WTC11 (cell line): ENCODE results near the gene IRAK4. TPM values are rescaled to one million over a fixed set of nuclear protein-coding genes. Genes with fewer than 3 reads are reported as not detected.

Experiments used
- ATAC-seq: fragments of 200-7000 bp; cut with Tn5 transposase; 2 replicates; pipeline ENCODE4 v1.10.0; 2021; ENCODE audit warnings: mild to moderate bottlenecking, moderate library complexity
- CTCF ChIA-PET: fragments of 300-600 bp; sonication (Branson Sonifier 250); formaldehyde crosslinking; loops from one replicate; lab custom pipeline; 2021; ENCODE audit warnings: antibody characterized with exemption; lab: Charles Lee
- POLR2A ChIA-PET: fragments of 350-600 bp; sonication (Branson Sonifier 250); formaldehyde crosslinking; loops from one replicate; lab custom pipeline; 2021; ENCODE audit warnings: antibody characterized with exemption; lab: Charles Lee
- DNase-seq: peaks from one replicate; pipeline ENCODE4 v3.0.0; 2021; ENCODE audit warnings: low spot score
- H3K27ac Mint-ChIP-seq: 2 replicates; pipeline ENCODE4 v1.8.0; 2021; ENCODE audit warnings: mixed read lengths
- H3K27me3 Mint-ChIP-seq: 2 replicates; pipeline ENCODE4 v1.8.0; 2021; ENCODE audit warnings: low read depth, mild to moderate bottlenecking, moderate library complexity, mixed read lengths
- H3K36me3 Mint-ChIP-seq: 2 replicates; pipeline ENCODE4 v1.8.0; 2021; ENCODE audit warnings: mixed read lengths
- H3K4me1 Mint-ChIP-seq: 2 replicates; pipeline ENCODE4 v1.8.0; 2022; ENCODE audit warnings: mixed read lengths
- H3K4me3 Mint-ChIP-seq: 2 replicates; pipeline ENCODE4 v1.8.0; 2021; ENCODE audit warnings: mild to moderate bottlenecking, moderate library complexity, mixed read lengths
- H3K9me3 Mint-ChIP-seq: 2 replicates; pipeline ENCODE4 v1.8.0; 2021; ENCODE audit warnings: mixed read lengths
- ATF3 ChIP-seq: sonication (generic); formaldehyde crosslinking; conservative IDR thresholded peaks from 2 replicates; pipeline ENCODE4 v1.8.1; 2022; ENCODE audit warnings: mild to moderate bottlenecking, missing genetic modification reagents
- CBFB ChIP-seq: sonication (generic); formaldehyde crosslinking; IDR thresholded peaks from 2 replicates; pipeline ENCODE4 v1.8.1; 2022; ENCODE audit warnings: mild to moderate bottlenecking, low read depth, missing genetic modification reagents
- CDX4 ChIP-seq: fragments of 250-450 bp; sonication (Bioruptor Pico); IDR thresholded peaks from 2 replicates; pipeline ENCODE4 v1.9.0; 2021; ENCODE audit warnings: moderate library complexity, mild to moderate bottlenecking, inconsistent platforms, borderline replicate concordance
- E2F1 ChIP-seq: sonication (generic); formaldehyde crosslinking; IDR thresholded peaks from 2 replicates; pipeline ENCODE4 v1.8.0; 2022; ENCODE audit warnings: mild to moderate bottlenecking, missing genetic modification reagents
- E2F5 ChIP-seq: sonication (generic); formaldehyde crosslinking; IDR thresholded peaks from 2 replicates; pipeline ENCODE4 v1.8.1; 2022; ENCODE audit warnings: mild to moderate bottlenecking, moderate library complexity, missing genetic modification reagents
- ETV6 ChIP-seq: sonication (generic); formaldehyde crosslinking; IDR thresholded peaks from 2 replicates; pipeline ENCODE4 v1.8.1; 2022; ENCODE audit warnings: mild to moderate bottlenecking, missing genetic modification reagents
- FOXK1 ChIP-seq: sonication (generic); formaldehyde crosslinking; IDR thresholded peaks from 2 replicates; pipeline ENCODE4 v1.8.0; 2022; ENCODE audit warnings: mild to moderate bottlenecking, moderate library complexity, missing genetic modification reagents
- GRHL2 ChIP-seq: fragments of 250-450 bp; sonication (Bioruptor Pico); IDR thresholded peaks from 2 replicates; pipeline ENCODE4 v1.8.0; 2022; ENCODE audit warnings: mild to moderate bottlenecking, moderate library complexity; ENCODE audit not compliant: insufficient replicate concordance, severe bottlenecking
- GTF2I ChIP-seq: fragments of 250-450 bp; sonication (Bioruptor Pico); conservative IDR thresholded peaks from 2 replicates; pipeline ENCODE4 v1.4.0; 2021; ENCODE audit warnings: mild to moderate bottlenecking
- JUN ChIP-seq: sonication (generic); formaldehyde crosslinking; IDR thresholded peaks from 2 replicates; pipeline ENCODE4 v1.8.0; 2023; ENCODE audit warnings: mild to moderate bottlenecking, missing genetic modification reagents
- KAT7 ChIP-seq: sonication (generic); formaldehyde crosslinking; IDR thresholded peaks from 2 replicates; pipeline ENCODE4 v1.8.1; 2023; ENCODE audit warnings: missing genetic modification reagents, mild to moderate bottlenecking, borderline replicate concordance
- NFE2L1 ChIP-seq: sonication (generic); formaldehyde crosslinking; IDR thresholded peaks from 2 replicates; pipeline ENCODE4 v1.8.1; 2023; ENCODE audit warnings: missing genetic modification reagents
- OVOL2 ChIP-seq: fragments of 250-450 bp; sonication (Bioruptor Pico); IDR thresholded peaks from 2 replicates; pipeline ENCODE4 v1.9.0; 2021; ENCODE audit warnings: mild to moderate bottlenecking, borderline replicate concordance
- PRRX2 ChIP-seq: fragments of 250-450 bp; sonication (Bioruptor Pico); IDR thresholded peaks from 2 replicates; pipeline ENCODE4 v1.8.0; 2021; ENCODE audit warnings: mild to moderate bottlenecking
- TEAD1 ChIP-seq: sonication (generic); formaldehyde crosslinking; IDR thresholded peaks from 2 replicates; pipeline ENCODE4 v1.8.0; 2022; ENCODE audit warnings: mild to moderate bottlenecking, missing genetic modification reagents
- TEAD4 ChIP-seq: sonication (generic); formaldehyde crosslinking; IDR thresholded peaks from 2 replicates; pipeline ENCODE4 v1.8.0; 2022; ENCODE audit warnings: mild to moderate bottlenecking, missing genetic modification reagents
- ZNF396 ChIP-seq: fragments of 250-450 bp; sonication (Bioruptor Pico); IDR thresholded peaks from 2 replicates; pipeline ENCODE4 v1.8.0; 2021; ENCODE audit warnings: mild to moderate bottlenecking, moderate library complexity, borderline replicate concordance
- ZNF416 ChIP-seq: fragments of 250-450 bp; sonication (Bioruptor Pico); IDR thresholded peaks from 2 replicates; pipeline ENCODE4 v1.9.0; 2021; ENCODE audit warnings: mild to moderate bottlenecking, inconsistent platforms
- ZNF423 ChIP-seq: fragments of 250-450 bp; sonication (Bioruptor Pico); IDR thresholded peaks from 2 replicates; pipeline ENCODE4 v2.1.2; 2022; ENCODE audit warnings: mild to moderate bottlenecking, moderate library complexity
- ZNF671 ChIP-seq: fragments of 250-450 bp; sonication (Bioruptor Pico); IDR thresholded peaks from 2 replicates; pipeline ENCODE4 v1.8.0; 2021; ENCODE audit warnings: mild to moderate bottlenecking
- total RNA-seq: library from RNA; stranded (reverse); gene quantifications from 3 replicates; pipeline ENCODE4 v1.2.3, GENCODE V29; 2021

IRAK4 gene
- total RNA-seq, 1 experiment from 2014 or later, result 6.5 TPM

GRCh38 chr12:43722621-43723020, 36.1 kb upstream of the IRAK4 start:
- no peak overlapping the region for H3K4me3 Mint-ChIP-seq
- H3K27ac Mint-ChIP-seq, result no peak overlapping the region
- H3K27me3 Mint-ChIP-seq, result no peaks in the 10 kb centered on the region
- CTCF ChIA-PET, result interaction anchor here (0.7 kb wide), 1 partner anchor 221 kb away, joined by 3 read pairs; no protein-coding TSS in a partner anchor
- H3K4me1 Mint-ChIP-seq, result peaks cover 15% of the 10 kb centered on the region
- no peak for ATAC-seq
- no peaks in the 10 kb centered on the region for H3K9me3 Mint-ChIP-seq
- TF ChIP-seq E2F5 (CRISPR knock-in tag), result no peak
- no peak for TF ChIP-seq PRRX2 (CRISPR knock-in tag)
- TF ChIP-seq ZNF671 (CRISPR knock-in tag), result no peak
- TF ChIP-seq, all 79 proteins: peak for 0
- POLR2A ChIA-PET, result no interaction called here
- H3K36me3 Mint-ChIP-seq, result no peaks in the 10 kb centered on the region; the same call in 1 of the 2 replicates
- no peak for DNase-seq

GRCh38 chr12:43723134-43723533, 35.6 kb upstream of the IRAK4 start:
- Mint-ChIP-seq H3K4me3 (no peak overlapping the region), H3K4me1 (peaks cover 15% of the 10 kb centered on the region), H3K36me3 (no peaks in the 10 kb centered on the region; the same call in 1 of the 2 replicates), H3K9me3 (no peaks in the 10 kb centered on the region), H3K27ac (no peak overlapping the region), H3K27me3 (no peaks in the 10 kb centered on the region)
- ATAC-seq (no peak), DNase-seq (no peak)
- CTCF ChIA-PET, result no interaction called here
- POLR2A ChIA-PET, result no interaction called here
- TF ChIP-seq KAT7 (CRISPR knock-in tag) (no peak), ZNF423 (no peak), CBFB (CRISPR knock-in tag) (no peak)

- no peak for ATAC-seq
- H3K4me1 Mint-ChIP-seq, result peaks cover 11% of the 10 kb centered on the region
- TF ChIP-seq CDX4 (CRISPR knock-in tag) (no peak), ZNF416 (no peak), OVOL2 (CRISPR knock-in tag) (no peak), GTF2I (CRISPR knock-in tag) (no peak), JUN (no peak), NFE2L1 (no peak), GRHL2 (CRISPR knock-in tag) (no peak), ATF3 (CRISPR knock-in tag) (no peak), ZNF396 (CRISPR knock-in tag) (no peak), E2F1 (CRISPR knock-in tag) (no peak), FOXK1 (CRISPR knock-in tag) (no peak), ETV6 (no peak), TEAD1 (CRISPR knock-in tag) (no peak), E2F5 (CRISPR knock-in tag) (no peak), TEAD4 (CRISPR knock-in tag) (no peak)
- TF ChIP-seq, all 79 proteins: peak for 0
- H3K27me3 Mint-ChIP-seq, result no peaks in the 10 kb centered on the region
- POLR2A ChIA-PET, result no interaction called here
- H3K4me3 Mint-ChIP-seq, result no peak overlapping the region
- H3K36me3 Mint-ChIP-seq, result peaks cover 3% of the 10 kb centered on the region; the same call in 1 of the 2 replicates
- H3K9me3 Mint-ChIP-seq, result no peaks in the 10 kb centered on the region
- CTCF ChIA-PET, result no interaction called here
- no peak overlapping the region for H3K27ac Mint-ChIP-seq
- no peak for DNase-seq
Observed at GRCh38 chr12:43728117-43728516, 30.6 kb upstream of the IRAK4 start.
